CD14-positive monocyte (primary cell): ENCODE results near the gene CTCFL. TPM values are rescaled to one million over a fixed set of nuclear protein-coding genes. Genes with fewer than 3 reads are reported as not detected.

Source experiments
- DNase-seq, 3 donors: peaks; one replicate each; pipeline ENCODE4 v3.0.0-alpha.2; 2011 to 2022
- H2AFZ ChIP-seq: 2 replicates; pipeline ENCODE4 v1.6.0; 2012; ENCODE audit warnings: mild to moderate bottlenecking, low read depth, low read length, inconsistent platforms; ENCODE audit not compliant: insufficient read depth, poor library complexity, severe bottlenecking
- H3K27ac ChIP-seq, 2 donors: 1 replicate in 1 of 2; 2 replicates in 1 of 2; pipeline ENCODE4 v1.5.1; 2012 to 2013; ENCODE audit warnings: low read length in 2 of 2, control low read depth in 1 of 2, inconsistent platforms in 1 of 2, low read depth in 1 of 2, mild to moderate bottlenecking in 1 of 2
- H3K27me3 ChIP-seq, 2 donors: one replicate each; pipeline versions ENCODE4 v1.6.0 to v1.6.1; 2011 to 2013; ENCODE audit warnings: low read length in 2 of 2; ENCODE audit not compliant: control insufficient read depth in 2 of 2, insufficient read depth in 2 of 2
- H3K36me3 ChIP-seq, 2 donors: replicated peaks in 1 of 2; 1 replicate in 1 of 2; 2 replicates in 1 of 2; pipeline versions ENCODE4 v1.5.1 to v1.6.1; 2012 to 2013; ENCODE audit warnings: low read length in 2 of 2, control low read depth in 1 of 2, inconsistent platforms in 1 of 2, mild to moderate bottlenecking in 1 of 2; ENCODE audit not compliant: insufficient read depth in 2 of 2, control insufficient read depth in 1 of 2
- H3K4me1 ChIP-seq, 2 donors: 1 replicate in 1 of 2; 2 replicates in 1 of 2; pipeline versions ENCODE4 v1.5.1 to v1.6.1; 2012 to 2013; ENCODE audit warnings: low read length in 2 of 2, control low read depth in 1 of 2, inconsistent platforms in 1 of 2, mild to moderate bottlenecking in 1 of 2, moderate library complexity in 1 of 2; ENCODE audit not compliant: insufficient read depth in 2 of 2, control insufficient read depth in 1 of 2
- H3K4me2 ChIP-seq: replicated peaks from 2 replicates; pipeline ENCODE3; 2012; ENCODE audit warnings: low read length, moderate library complexity, mild to moderate bottlenecking; ENCODE audit not compliant: poor library complexity, severe bottlenecking; ENCODE audit errors: extremely low read depth
- H3K4me3 ChIP-seq, 3 experiments: fragments of 200-600 bp in 1 of 3; sonication (generic) in 1 of 3; replicated peaks in 1 of 3; 1 replicate in 2 of 3; 2 replicates in 1 of 3; pipeline ENCODE4 v1.5.1; 2011 to 2013; ENCODE audit warnings: low read length in 3 of 3, mild to moderate bottlenecking in 3 of 3, control low read depth in 2 of 3, low read depth in 2 of 3, inconsistent platforms in 1 of 3, moderate library complexity in 1 of 3
- H3K79me2 ChIP-seq: 2 replicates; pipeline ENCODE4 v1.6.0; 2012; ENCODE audit warnings: mild to moderate bottlenecking, control low read depth, inconsistent platforms, low read length, moderate library complexity; ENCODE audit not compliant: insufficient read depth
- H3K9ac ChIP-seq: 2 replicates; pipeline ENCODE4 v1.6.0; 2017; ENCODE audit warnings: low read length, mild to moderate bottlenecking; ENCODE audit not compliant: insufficient read depth, poor library complexity, severe bottlenecking
- H3K9me3 ChIP-seq, 2 donors: replicated peaks in 1 of 2; 1 replicate in 1 of 2; 2 replicates in 1 of 2; pipeline versions ENCODE4 v1.5.1 to v1.6.1; 2012 to 2013; ENCODE audit warnings: low read length in 2 of 2, control low read depth in 1 of 2; ENCODE audit not compliant: control insufficient read depth in 1 of 2, insufficient read depth in 1 of 2
- H4K20me1 ChIP-seq: 2 replicates; pipeline ENCODE4 v1.6.0; 2012; ENCODE audit warnings: mild to moderate bottlenecking, low read length, control low read depth, moderate library complexity; ENCODE audit not compliant: insufficient read depth
- H3K27ac Mint-ChIP-seq, 7 donors: one replicate each; pipeline ENCODE4 v1.8.0; 2020; ENCODE audit warnings: mild to moderate bottlenecking in 7 of 7, mixed read lengths in 7 of 7, moderate library complexity in 6 of 7, inconsistent platforms in 2 of 7
- H3K27me3 Mint-ChIP-seq, 3 donors: one replicate each; pipeline ENCODE4 v1.8.0; 2021 to 2022; ENCODE audit warnings: low read depth in 3 of 3, mild to moderate bottlenecking in 3 of 3, mixed read lengths in 3 of 3, moderate library complexity in 3 of 3, inconsistent platforms in 1 of 3
- H3K36me3 Mint-ChIP-seq, 2 donors: one replicate each; pipeline ENCODE4 v1.8.0; 2020; ENCODE audit warnings: mixed read lengths in 2 of 2, inconsistent platforms in 1 of 2, mild to moderate bottlenecking in 1 of 2
- H3K4me1 Mint-ChIP-seq: one replicate; pipeline ENCODE4 v1.8.0; 2020; ENCODE audit warnings: mild to moderate bottlenecking, mixed read lengths
- H3K4me3 Mint-ChIP-seq, 2 donors: one replicate each; pipeline ENCODE4 v1.8.0; 2020; ENCODE audit warnings: mild to moderate bottlenecking in 2 of 2, mixed read lengths in 2 of 2, moderate library complexity in 1 of 2
- H3K9me3 Mint-ChIP-seq, 7 donors: one replicate each; pipeline ENCODE4 v1.8.0; 2020 to 2022; ENCODE audit warnings: mixed read lengths in 7 of 7, mild to moderate bottlenecking in 6 of 7, moderate library complexity in 6 of 7, inconsistent platforms in 2 of 7
- CTCF ChIP-seq: fragments of 200-600 bp; IDR thresholded peaks from one replicate; pipeline ENCODE4 v1.8.0; 2022; ENCODE audit warnings: antibody characterized with exemption, mild to moderate bottlenecking
- WGBS: methylation state at CpG from one replicate; pipeline ENCODE4 v1.1.5; 2013; ENCODE audit warnings: missing lambda C conversion rate; ENCODE audit not compliant: insufficient coverage; 5-methylcytosine and 5-hydroxymethylcytosine counted together
- intact Hi-C, 2 donors: fragments of 100-400 bp; cut with micrococcal nuclease; formaldehyde crosslinking; loops; one replicate each; pipeline versions ENCODE4 v1.15.0 to v1.15.1; 2023
- polyA plus RNA-seq, 3 donors: library from polyadenylated mRNA; depleted of rRNA in 1 of 3; unstranded in 2 of 3; stranded (reverse) in 1 of 3; fragments of 300-500 nt in 2 of 3; fragments of >200 nt in 1 of 3; fragmentation: Illumina TruSeq in 2 of 3; gene quantifications; 1 replicate in 2 of 3; 2 replicates in 1 of 3; pipeline ENCODE4 v1.2.3, GENCODE V29; 2012 to 2021

CTCFL gene
- polyA plus RNA-seq, 3 donors = not detected

- Mint-ChIP-seq H3K9me3 (no peaks in the 10 kb centered on the region), H3K4me1 (peaks cover 25% of the 10 kb centered on the region), H3K27ac (peak overlapping the region in 1 of 7 donors; percentile 10), H3K4me3 (peak overlapping the region in 1 of 2 donors; percentile 15), H3K27me3 (peaks cover 4 to 14% (median 11%) of the 10 kb centered on the region in 3 donors), H3K36me3 (no peaks in the 10 kb centered on the region)
- Histone ChIP-seq H3K9ac (no peak overlapping the region), H3K79me2 (no peaks in the 10 kb centered on the region), H3K4me3 (no peak overlapping the region), H3K4me2 (no peak overlapping the region), H3K9me3 (no peaks in the 10 kb centered on the region), H4K20me1 (no peaks in the 10 kb centered on the region), H2AFZ (no peak overlapping the region), H3K4me1 (peaks cover 28% of the 10 kb centered on the region in 2 donors), H3K27ac (no peak overlapping the region), H3K36me3 (no peaks in the 10 kb centered on the region), H3K27me3 (no peaks in the 10 kb centered on the region)
- intact Hi-C loops = no loop called here
- DNase-seq = no peak
- WGBS = 97% methylated on average over 8 of the region's 19 CpGs
- no peak for TF ChIP-seq CTCF
Measured at GRCh38 chr20:57483287-57484050, 41.5 kb downstream of the CTCFL start.

DNA sequence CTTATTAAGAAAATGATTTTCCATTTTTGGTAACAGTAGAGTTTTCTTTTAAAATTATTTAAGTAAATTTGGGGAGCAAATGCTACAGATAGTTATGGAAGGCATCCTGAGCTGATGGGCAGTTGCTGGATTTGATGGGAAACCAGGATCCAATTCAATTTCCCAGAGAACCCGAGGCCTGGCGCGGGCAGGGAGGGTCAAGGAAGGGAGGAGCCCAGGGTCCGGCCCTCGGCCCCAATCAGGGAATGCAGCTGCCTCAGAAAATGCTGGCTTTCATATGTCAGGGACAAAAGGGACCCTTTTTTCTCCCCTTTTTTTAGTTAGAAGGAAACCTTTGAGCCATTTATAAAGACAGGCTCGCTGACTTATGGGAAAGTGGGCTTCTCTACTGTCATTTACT lies 42.1 kb downstream of the CTCFL start:
- no peaks in the 10 kb centered on the region for H3K9me3 ChIP-seq
- H3K9ac ChIP-seq = no peak overlapping the region
- H3K36me3 ChIP-seq = no peaks in the 10 kb centered on the region
- no peaks in the 10 kb centered on the region for H3K27me3 ChIP-seq
- no peaks in the 10 kb centered on the region for H4K20me1 ChIP-seq
- no peak overlapping the region for H3K4me3 ChIP-seq
- no CpG with 5 or more reads among the region's 6 CpGs for WGBS
- H3K4me2 ChIP-seq = no peak overlapping the region
- Mint-ChIP-seq H3K36me3 (no peaks in the 10 kb centered on the region), H3K27me3 (peaks cover 3 to 13% (median 11%) of the 10 kb centered on the region in 3 donors), H3K27ac (peak overlapping the region in 1 of 7 donors; percentile 10), H3K4me1 (peaks cover 30% of the 10 kb centered on the region), H3K4me3 (no peak overlapping the region), H3K9me3 (no peaks in the 10 kb centered on the region)
- no peak for TF ChIP-seq CTCF
- H3K27ac ChIP-seq = no peak overlapping the region
- no peak overlapping the region for H2AFZ ChIP-seq
- intact Hi-C loops = no loop called here
- no peak for DNase-seq
- no peaks in the 10 kb centered on the region for H3K79me2 ChIP-seq
- peaks cover 33 to 34% of the 10 kb centered on the region in 2 donors for H3K4me1 ChIP-seq
